GM04503 (cell line): ENCODE measurements around the gene ZBTB12.

ENCODE experiments used
- DNase-seq: peaks from one replicate; pipeline ENCODE4 v3.0.0-alpha.2; 2012; ENCODE audit warnings: low read depth

ZBTB12 gene

GRCh38 chr6:31896856-31897611 is 4.9 kb downstream of the ZBTB12 start:
- DNase-seq = no peak

- no peak for DNase-seq
These were observed 5.4 kb downstream of the ZBTB12 start for GRCh38 chr6:31896493-31896855.

GRCh38 chr6:31892821-31893220 is 9.1 kb downstream of the ZBTB12 start:
- no peak for DNase-seq

GRCh38 chr6:31889331-31889972 is 12.4 kb downstream of the ZBTB12 start:
- no peak for DNase-seq

- DNase-seq = no peak
These were observed 13.3 kb downstream of the ZBTB12 start for GRCh38 chr6:31888276-31889258.

- DNase-seq = no peak
These were observed 14.5 kb downstream of the ZBTB12 start for GRCh38 chr6:31887173-31888007.

- no peak for DNase-seq
These were observed 15.3 kb downstream of the ZBTB12 start for GRCh38 chr6:31886541-31886991.

- DNase-seq = no peak
These were observed 17.3 kb downstream of the ZBTB12 start for GRCh38 chr6:31884528-31885035.

GRCh38 chr6:31883676-31884075 is 18.2 kb downstream of the ZBTB12 start:
- DNase-seq = no peak

- DNase-seq = no peak
These were observed 19.5 kb downstream of the ZBTB12 start for GRCh38 chr6:31882344-31882743.

GRCh38 chr6:31881136-31881859 is 20.6 kb downstream of the ZBTB12 start:
- DNase-seq = no peak

GRCh38 chr6:31880616-31881015 is 21.3 kb downstream of the ZBTB12 start:
- no peak for DNase-seq

- no peak for DNase-seq
These were observed 22.0 kb downstream of the ZBTB12 start for GRCh38 chr6:31879901-31880300.

GRCh38 chr6:31879143-31879542 is 22.7 kb downstream of the ZBTB12 start:
- DNase-seq = no peak

GRCh38 chr6:31878726-31879125 is 23.2 kb downstream of the ZBTB12 start, which contains the start of gene SLC44A4:
TSS of gene SLC44A4 (minus strand) at chr6:31878997. CDS start at chr6:31878980, 17 bp downstream.
- no peak for DNase-seq

- DNase-seq = no peak
These were observed 23.7 kb downstream of the ZBTB12 start for GRCh38 chr6:31878222-31878621.

- DNase-seq = no peak
These were observed 24.2 kb downstream of the ZBTB12 start for GRCh38 chr6:31877651-31878161.

GRCh38 chr6:31877125-31877650 is 24.7 kb downstream of the ZBTB12 start:
- DNase-seq = no peak

GRCh38 chr6:31876357-31876756 is 25.5 kb downstream of the ZBTB12 start:
- DNase-seq = no peak

GRCh38 chr6:31875877-31876276 is 26.0 kb downstream of the ZBTB12 start:
- DNase-seq = no peak
